GM21390 (cell line): ENCODE measurements around the gene TMEM248.
"Not testable (repeated sequence)": the region's sequence is repeated elsewhere in the genome, so short reads cannot be mapped to it uniquely, and the experiment has no call there.

Source experiments
- ATAC-seq: cut with Tn5 transposase; IDR thresholded peaks from one replicate; pipeline ENCODE4 v1.9.1; 2021; ENCODE audit not compliant: unreplicated experiment

TMEM248 gene

GRCh38 chr7:66995050-66995776, 74.2 kb downstream of the TMEM248 start, which contains the start of gene SBDS:
SBDS (minus strand) TSS chr7:66995586; CDS start chr7:66995417, 169 bp downstream.
- peak; percentile 59 for ATAC-seq

GRCh38 chr7:66996444-66997191, 75.6 kb downstream of the TMEM248 start, which contains the start of gene TYW1:
TYW1 (plus strand) TSS chr7:66996833; CDS start chr7:66996979, 146 bp downstream.
- peak; percentile 88 for ATAC-seq

GRCh38 chr7:67000601-67001258, 79.7 kb downstream of the TMEM248 start:
- not testable (repeated sequence) for ATAC-seq

DNA sequence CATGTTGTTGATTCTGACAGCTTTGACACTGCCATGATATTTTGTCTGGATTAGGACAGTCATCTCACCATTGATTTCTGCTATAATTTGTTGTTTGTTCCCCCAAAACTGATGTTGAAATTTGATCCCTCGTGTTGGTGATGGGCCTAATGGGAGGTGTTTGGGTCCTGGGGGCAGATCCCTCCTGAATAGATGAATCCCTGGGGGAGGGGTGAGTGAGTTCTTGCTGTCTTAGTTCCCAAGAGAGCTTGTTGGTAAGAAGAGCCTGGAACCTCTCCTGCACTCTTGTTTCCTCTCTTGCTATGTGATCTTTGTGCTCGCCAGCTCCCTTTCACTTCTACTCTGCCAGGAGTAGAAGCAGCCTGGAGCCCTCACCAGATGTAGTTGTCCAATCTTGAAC, 83.1 kb downstream of the TMEM248 start:
- not testable (repeated sequence) for ATAC-seq

- ATAC-seq, result no peak
Observed at GRCh38 chr7:67006965-67007364, 85.9 kb downstream of the TMEM248 start.
